ENCODE data around the gene PIBF1. TPM values are rescaled to one million over a fixed set of nuclear protein-coding genes. Genes with fewer than 3 reads are reported as not detected.

Gene PIBF1
- total RNA-seq, 1 experiment from 2014 or later, result 30.6 TPM

Other genes starting within 250 kb of the PIBF1 start
- gene MZT1, start 54.5 kb upstream of the PIBF1 start, total RNA-seq (2021), result 36.9 and 38.9 TPM in 2 replicates
- gene BORA, start 54.2 kb upstream of the PIBF1 start, total RNA-seq (2021), result 17.1 and 17.4 TPM in 2 replicates
- 37.1 and 43.2 TPM in 2 replicates for gene DIS3, start 233 bp upstream of the PIBF1 start, total RNA-seq (2021)

Data from A673 (cell line).